SU-DHL-6 (cell line): ENCODE measurements around the gene ZFP36.

Experiments used
- CTCF ChIP-seq: fragments of 200-600 bp; sonication (generic); IDR thresholded peaks from one replicate; pipeline ENCODE4 v1.5.1; 2017; ENCODE audit warnings: antibody characterized with exemption, mild to moderate bottlenecking, low read length, moderate library complexity; ENCODE audit not compliant: insufficient read depth, poor library complexity, severe bottlenecking
- EZH2phosphoT487 ChIP-seq: fragments of 200-600 bp; sonication (generic), shearing (Covaris generic); conservative IDR thresholded peaks from 2 replicates; pipeline ENCODE4 v1.6.1; 2018; ENCODE audit warnings: mild to moderate bottlenecking, antibody characterized with exemption, low read length, moderate library complexity, mixed read lengths

DNA sequence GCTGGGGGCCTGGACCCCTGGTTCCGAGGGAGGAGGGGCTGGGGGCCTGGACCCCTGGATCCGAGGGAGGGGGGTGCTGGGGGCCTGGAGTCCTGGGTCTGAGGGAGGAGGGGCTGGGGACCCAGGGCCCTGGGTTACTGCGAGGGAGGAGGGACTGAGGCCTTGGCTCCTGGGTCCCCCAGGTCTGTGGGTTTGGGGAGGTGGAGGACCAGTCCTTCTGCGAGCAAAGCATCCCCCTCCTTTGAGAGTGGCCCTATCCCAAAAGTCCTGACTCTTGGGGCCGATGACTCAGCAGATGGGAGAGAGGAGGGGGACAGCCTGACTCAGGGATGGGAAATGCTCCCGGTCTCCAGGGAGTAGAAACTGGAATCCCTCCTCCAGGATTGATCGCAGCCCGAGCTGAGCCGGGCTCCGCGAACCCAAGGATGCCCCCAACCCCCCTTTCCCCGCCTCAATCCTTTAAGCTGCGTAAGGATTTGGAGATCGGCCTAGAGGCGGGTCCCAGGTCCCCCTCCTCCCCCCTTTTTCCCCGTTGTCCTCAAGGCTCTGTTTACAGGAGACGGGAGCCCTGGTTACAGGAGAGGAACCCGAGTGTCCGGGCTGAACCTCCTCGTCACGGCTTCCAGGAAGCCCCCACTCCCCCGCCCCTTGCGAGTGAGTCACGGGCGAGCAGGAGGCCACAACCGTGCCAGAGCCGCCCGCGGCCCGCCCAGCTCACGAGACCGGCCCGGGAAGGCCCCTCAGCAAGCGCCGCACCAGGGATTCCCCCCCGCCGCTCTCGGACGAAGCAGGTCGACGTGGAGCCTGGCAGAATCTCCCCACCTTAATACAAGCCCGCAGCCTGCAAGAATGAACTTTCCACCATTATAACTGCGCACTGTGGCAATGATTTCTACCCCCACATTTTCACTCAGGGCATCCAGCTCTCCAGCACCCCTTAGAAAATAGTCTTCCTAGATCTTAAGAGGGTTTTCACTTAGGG lies 3.0 kb upstream of the ZFP36 start:
- TF ChIP-seq CTCF = no peak
- no peak for TF ChIP-seq EZH2phosphoT487
